H9 (cell line): Measurements from ENCODE around the gene NAA15. TPM values are rescaled to one million over a fixed set of nuclear protein-coding genes. Genes with fewer than 3 reads are reported as not detected.

Source experiments
- DNase-seq: peaks from one replicate; pipeline ENCODE4 v3.0.0-alpha.2; 2017
- H2AFZ ChIP-seq: one replicate; pipeline ENCODE4 v1.6.1; 2013; ENCODE audit warnings: mild to moderate bottlenecking, low read length, control low read depth, moderate library complexity
- H2AK5ac ChIP-seq: 2 replicates; pipeline ENCODE4 v1.6.1; 2013; ENCODE audit warnings: low read length, control low read depth, mixed read lengths; ENCODE audit not compliant: insufficient read length
- H2BK120ac ChIP-seq: one replicate; pipeline ENCODE4 v1.6.1; 2013; ENCODE audit warnings: low read depth, mild to moderate bottlenecking, low read length, control low read depth, inconsistent platforms; ENCODE audit not compliant: poor library complexity, severe bottlenecking
- H2BK12ac ChIP-seq: 2 replicates; pipeline ENCODE4 v1.6.1; 2013; ENCODE audit warnings: low read length, control low read depth, mixed read lengths, low read depth; ENCODE audit not compliant: insufficient read length
- H2BK15ac ChIP-seq: 2 replicates; pipeline ENCODE4 v1.6.1; 2013; ENCODE audit warnings: low read depth, low read length, control low read depth
- H2BK20ac ChIP-seq: one replicate; pipeline ENCODE4 v1.6.1; 2013; ENCODE audit warnings: low read depth, mild to moderate bottlenecking, low read length, control low read depth, inconsistent platforms; ENCODE audit not compliant: poor library complexity, severe bottlenecking
- H2BK5ac ChIP-seq: 2 replicates; pipeline ENCODE4 v1.6.1; 2013; ENCODE audit warnings: low read length, control low read depth, mixed read lengths; ENCODE audit not compliant: insufficient read length
- H3K14ac ChIP-seq: 2 replicates; pipeline ENCODE4 v1.6.1; 2013; ENCODE audit warnings: low read length, control low read depth; ENCODE audit not compliant: insufficient read depth
- H3K18ac ChIP-seq: 2 replicates; pipeline ENCODE4 v1.6.1; 2013; ENCODE audit warnings: low read depth, mild to moderate bottlenecking, mixed read lengths, low read length, control low read depth; ENCODE audit not compliant: insufficient read length
- H3K23ac ChIP-seq: 2 replicates; pipeline ENCODE4 v1.6.1; 2013; ENCODE audit warnings: low read length, control low read depth, mixed read lengths, low read depth; ENCODE audit not compliant: insufficient read length
- H3K23me2 ChIP-seq: 2 replicates; pipeline ENCODE4 v1.6.1; 2013; ENCODE audit warnings: low read depth, mild to moderate bottlenecking, mixed read lengths, low read length, control low read depth; ENCODE audit not compliant: insufficient read length, poor library complexity, severe bottlenecking
- H3K27ac ChIP-seq: 2 replicates; pipeline ENCODE4 v1.5.1; 2013; ENCODE audit warnings: low read length, control low read depth, mixed read lengths, low read depth; ENCODE audit not compliant: insufficient read length
- H3K27me3 ChIP-seq: 2 replicates; pipeline ENCODE4 v1.6.1; 2013; ENCODE audit warnings: low read length, control low read depth, inconsistent platforms; ENCODE audit not compliant: insufficient read depth
- H3K4ac ChIP-seq: 2 replicates; pipeline ENCODE4 v1.6.1; 2013; ENCODE audit warnings: low read depth, mild to moderate bottlenecking, control low read depth, inconsistent platforms, low read length, moderate library complexity
- H3K4me1 ChIP-seq: 2 replicates; pipeline ENCODE4 v1.6.1; 2013; ENCODE audit warnings: low read length, control low read depth, inconsistent platforms; ENCODE audit not compliant: insufficient read depth
- H3K4me2 ChIP-seq: 2 replicates; pipeline ENCODE4 v1.6.1; 2013; ENCODE audit warnings: low read length, control low read depth, mixed read lengths; ENCODE audit not compliant: insufficient read length, insufficient read depth
- H3K56ac ChIP-seq: 2 replicates; pipeline ENCODE4 v1.6.1; 2013; ENCODE audit warnings: low read depth, mild to moderate bottlenecking, mixed read lengths, low read length, control low read depth; ENCODE audit not compliant: insufficient read length
- H3K79me1 ChIP-seq: 2 replicates; pipeline ENCODE4 v1.6.1; 2013; ENCODE audit warnings: low read depth, mild to moderate bottlenecking, moderate library complexity, low read length, control low read depth, inconsistent platforms; ENCODE audit not compliant: insufficient read depth, poor library complexity, severe bottlenecking
- H3K79me2 ChIP-seq: 2 replicates; pipeline ENCODE4 v1.6.1; 2013; ENCODE audit warnings: low read length, control low read depth, inconsistent platforms; ENCODE audit not compliant: insufficient read depth
- H3K9ac ChIP-seq: 2 replicates; pipeline ENCODE4 v1.6.1; 2013; ENCODE audit warnings: low read length, control low read depth, mixed read lengths; ENCODE audit not compliant: insufficient read length; ENCODE audit errors: extremely low read depth
- H3K9me3 ChIP-seq: one replicate; pipeline ENCODE4 v1.6.1; 2013; ENCODE audit warnings: low read depth, low read length, inconsistent platforms; ENCODE audit not compliant: control insufficient read depth
- H3T11ph ChIP-seq: one replicate; pipeline ENCODE4 v1.6.1; 2013; ENCODE audit warnings: mild to moderate bottlenecking, low read length, control low read depth, inconsistent platforms
- H4K20me1 ChIP-seq: one replicate; pipeline ENCODE4 v1.6.1; 2013; ENCODE audit not compliant: control insufficient read depth, insufficient read length, insufficient read depth
- H4K5ac ChIP-seq: 2 replicates; pipeline ENCODE4 v1.6.1; 2013; ENCODE audit warnings: low read depth, mild to moderate bottlenecking, mixed read lengths, low read length, control low read depth; ENCODE audit not compliant: insufficient read length
- H4K8ac ChIP-seq: replicated peaks from 2 replicates; pipeline ENCODE4 v1.6.1; 2013; ENCODE audit warnings: low read length, control low read depth, mixed read lengths, low read depth; ENCODE audit not compliant: insufficient read length
- H4K91ac ChIP-seq: 2 replicates; pipeline ENCODE4 v1.6.1; 2013; ENCODE audit warnings: low read depth, mild to moderate bottlenecking, moderate library complexity, mixed read lengths, low read length, control low read depth; ENCODE audit not compliant: insufficient read length
- H3K27ac Mint-ChIP-seq, 3 experiments: 2 replicates in 2 of 3; 3 replicates in 1 of 3; pipeline ENCODE4 v1.8.0; 2020 to 2021; ENCODE audit warnings: mixed read lengths in 3 of 3, mild to moderate bottlenecking in 1 of 3, moderate library complexity in 1 of 3
- H3K27me3 Mint-ChIP-seq: 2 replicates; pipeline ENCODE4 v1.8.0; 2021; ENCODE audit warnings: low read depth, mild to moderate bottlenecking, moderate library complexity, mixed read lengths
- H3K36me3 Mint-ChIP-seq, 3 experiments: 2 replicates in 2 of 3; 3 replicates in 1 of 3; pipeline ENCODE4 v1.8.0; 2020 to 2021; ENCODE audit warnings: low read depth in 3 of 3, mixed read lengths in 3 of 3; ENCODE audit not compliant: insufficient read depth in 1 of 3
- H3K4me1 Mint-ChIP-seq, 2 experiments: 2 replicates each; pipeline ENCODE4 v1.8.0; 2020; ENCODE audit warnings: mixed read lengths in 2 of 2
- H3K4me3 Mint-ChIP-seq, 2 experiments: 2 replicates in 1 of 2; 3 replicates in 1 of 2; pipeline ENCODE4 v1.8.0; 2020 to 2021; ENCODE audit warnings: mild to moderate bottlenecking in 2 of 2, mixed read lengths in 2 of 2, moderate library complexity in 1 of 2
- H3K9me3 Mint-ChIP-seq, 2 experiments: 2 replicates in 1 of 2; 3 replicates in 1 of 2; pipeline ENCODE4 v1.8.0; 2020; ENCODE audit warnings: mild to moderate bottlenecking in 2 of 2, mixed read lengths in 2 of 2, moderate library complexity in 1 of 2
- WGBS: extraction: QIAGEN DNeasy Blood & Tissue Kit; methylation state at CpG from one replicate; pipeline ENCODE4 v1.1.7; 2013; ENCODE audit warnings: missing lambda C conversion rate, low lambda C conversion rate, mixed read lengths; ENCODE audit not compliant: insufficient read length; ENCODE audit errors: extremely low coverage; 5-methylcytosine and 5-hydroxymethylcytosine counted together
- total RNA-seq: library from RNA; stranded (reverse); gene quantifications from 2 replicates; pipeline ENCODE4 v1.2.1, GENCODE V29; 2021
- TF ChIP-seq, protein P1 (sequence below): fragments of 200-600 bp; sonication (generic); conservative IDR thresholded peaks from 3 replicates; pipeline ENCODE4 v1.8.0; 2021; ENCODE audit warnings: antibody characterized with exemption, mild to moderate bottlenecking

NAA15 gene
- total RNA-seq, 1 experiment from 2014 or later, result 115 TPM

DNA sequence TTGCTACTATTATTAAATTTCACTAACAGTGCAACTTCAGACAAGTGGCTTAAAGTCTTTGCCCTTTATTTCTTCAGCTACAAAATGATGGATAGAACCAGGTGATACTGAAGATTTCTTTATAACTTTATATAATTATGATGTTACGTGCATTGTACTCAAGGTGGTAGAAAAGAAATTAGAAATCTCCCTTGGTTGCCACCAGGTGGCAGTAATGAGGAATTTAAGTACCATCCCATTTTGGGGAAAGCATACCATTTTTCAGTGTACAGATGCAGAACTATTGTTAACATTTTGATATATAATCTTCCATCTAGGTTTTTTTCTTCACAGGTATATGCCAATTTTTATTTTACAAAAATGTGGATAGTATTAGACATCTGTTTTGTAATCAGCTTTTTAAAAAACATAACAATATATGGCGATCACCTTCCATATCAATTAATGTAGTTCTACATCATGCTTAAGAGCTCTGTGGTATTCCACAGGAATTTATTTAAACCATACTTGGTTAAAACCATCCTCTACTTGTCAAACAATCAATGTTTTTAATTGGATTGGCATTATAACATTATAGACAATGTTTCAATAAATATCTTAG lies 114.9 kb downstream of the NAA15 start:
- Histone ChIP-seq H3K56ac (no peak overlapping the region), H3K23ac (no peak overlapping the region), H3K14ac (no peak overlapping the region), H3K27ac (no peak overlapping the region), H3K4me2 (no peak overlapping the region), H3T11ph (no peak overlapping the region), H4K8ac (no peak overlapping the region), H2BK5ac (no peak overlapping the region), H3K18ac (no peak overlapping the region), H2BK20ac (no peak overlapping the region), H2BK120ac (no peak overlapping the region), H2AFZ (no peak overlapping the region), H3K9me3 (no peaks in the 10 kb centered on the region), H4K91ac (no peak overlapping the region), H2BK15ac (no peak overlapping the region), H2BK12ac (no peak overlapping the region), H3K79me2 (no peaks in the 10 kb centered on the region), H3K4me1 (no peaks in the 10 kb centered on the region), H4K20me1 (no peaks in the 10 kb centered on the region), H3K23me2 (no peaks in the 10 kb centered on the region), H2AK5ac (no peak overlapping the region), H3K27me3 (no peaks in the 10 kb centered on the region), H4K5ac (no peak overlapping the region), H3K4ac (no peak overlapping the region), H3K79me1 (no peaks in the 10 kb centered on the region), H3K9ac (no peak overlapping the region)
- no peak for DNase-seq
- peaks cover 24 to 25% of the 10 kb centered on the region in 2 experiments for H3K9me3 Mint-ChIP-seq
- TF ChIP-seq, protein P1, sequence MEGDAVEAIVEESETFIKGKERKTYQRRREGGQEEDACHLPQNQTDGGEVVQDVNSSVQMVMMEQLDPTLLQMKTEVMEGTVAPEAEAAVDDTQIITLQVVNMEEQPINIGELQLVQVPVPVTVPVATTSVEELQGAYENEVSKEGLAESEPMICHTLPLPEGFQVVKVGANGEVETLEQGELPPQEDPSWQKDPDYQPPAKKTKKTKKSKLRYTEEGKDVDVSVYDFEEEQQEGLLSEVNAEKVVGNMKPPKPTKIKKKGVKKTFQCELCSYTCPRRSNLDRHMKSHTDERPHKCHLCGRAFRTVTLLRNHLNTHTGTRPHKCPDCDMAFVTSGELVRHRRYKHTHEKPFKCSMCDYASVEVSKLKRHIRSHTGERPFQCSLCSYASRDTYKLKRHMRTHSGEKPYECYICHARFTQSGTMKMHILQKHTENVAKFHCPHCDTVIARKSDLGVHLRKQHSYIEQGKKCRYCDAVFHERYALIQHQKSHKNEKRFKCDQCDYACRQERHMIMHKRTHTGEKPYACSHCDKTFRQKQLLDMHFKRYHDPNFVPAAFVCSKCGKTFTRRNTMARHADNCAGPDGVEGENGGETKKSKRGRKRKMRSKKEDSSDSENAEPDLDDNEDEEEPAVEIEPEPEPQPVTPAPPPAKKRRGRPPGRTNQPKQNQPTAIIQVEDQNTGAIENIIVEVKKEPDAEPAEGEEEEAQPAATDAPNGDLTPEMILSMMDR, result peak; percentile 83
- no peak overlapping the region for H3K4me3 Mint-ChIP-seq
- no peaks in the 10 kb centered on the region for H3K4me1 Mint-ChIP-seq
- H3K27me3 Mint-ChIP-seq, result no peaks in the 10 kb centered on the region; the same call in 1 of the 2 replicates
- H3K36me3 Mint-ChIP-seq, result peaks cover 25 to 33% (median 29%) of the 10 kb centered on the region in 3 experiments
- no peak overlapping the region for H3K27ac Mint-ChIP-seq
- WGBS, result no CpG with 5 or more reads among the region's 2 CpGs
